H54 (cell line): ENCODE data around the gene REXO4.
"Not testable (repeated sequence)": the region's sequence is repeated elsewhere in the genome, so short reads cannot be mapped to it uniquely, and the experiment has no call there.

Source experiments
- DNase-seq: peaks from one replicate; pipeline ENCODE4 v3.0.0; 2011; ENCODE audit warnings: low spot score, mixed read lengths; ENCODE audit not compliant: insufficient read length
- FAIRE-seq: peaks from 3 replicates; lab custom pipeline; 2011; peaks lifted over from hg19 to GRCh38; lab: Jason Lieb, UNC
- POLR2A ChIP-seq: IDR thresholded peaks from 2 replicates; pipeline ENCODE4 v1.6.1; 2011; ENCODE audit warnings: low read depth, mild to moderate bottlenecking, low read length

Gene REXO4

GRCh38 chr9:133394687-133395271 lies 23.0 kb downstream of the REXO4 start:
- TF ChIP-seq POLR2A: no peak
- no peak for FAIRE-seq
- DNase-seq: no peak

- no peak for TF ChIP-seq POLR2A
- FAIRE-seq: no peak
- no peak for DNase-seq
Measured at GRCh38 chr9:133393399-133393798, 24.4 kb downstream of the REXO4 start.

GRCh38 chr9:133392308-133392707 lies 25.5 kb downstream of the REXO4 start:
- FAIRE-seq: not testable (repeated sequence)

GRCh38 chr9:133391449-133391848 lies 26.4 kb downstream of the REXO4 start:
- DNase-seq, FAIRE-seq: not testable (repeated sequence)

More at GRCh38 chr9:133392308-133392707, 25.5 kb downstream of the REXO4 start:
- not testable (repeated sequence) for DNase-seq

- no peak for FAIRE-seq
- TF ChIP-seq POLR2A: no peak
- no peak for DNase-seq
Measured at GRCh38 chr9:133390713-133391112, 27.1 kb downstream of the REXO4 start.

- TF ChIP-seq POLR2A: no peak
Measured at GRCh38 chr9:133389562-133389961, 28.2 kb downstream of the REXO4 start.

GRCh38 chr9:133389025-133389557 lies 28.7 kb downstream of the REXO4 start:
- FAIRE-seq (no peak), DNase-seq (no peak)
- no peak for TF ChIP-seq POLR2A

More at GRCh38 chr9:133389562-133389961, 28.2 kb downstream of the REXO4 start:
- no peak for DNase-seq
- FAIRE-seq: no peak

- TF ChIP-seq POLR2A: no peak
- FAIRE-seq: no peak
- no peak for DNase-seq
Measured at GRCh38 chr9:133387680-133388079, 30.1 kb downstream of the REXO4 start.

GRCh38 chr9:133386338-133386737 lies 31.5 kb downstream of the REXO4 start:
- TF ChIP-seq POLR2A: no peak
- FAIRE-seq (no peak), DNase-seq (no peak)

- TF ChIP-seq POLR2A: no peak
- DNase-seq (no peak), FAIRE-seq (no peak)
Measured at GRCh38 chr9:133385452-133385851, 32.4 kb downstream of the REXO4 start.

GRCh38 chr9:133384736-133385321 lies 33.0 kb downstream of the REXO4 start:
- no peak for FAIRE-seq
- no peak for DNase-seq
- no peak for TF ChIP-seq POLR2A

GRCh38 chr9:133383438-133383837 lies 34.4 kb downstream of the REXO4 start:
- TF ChIP-seq POLR2A: no peak
- FAIRE-seq: no peak
- no peak for DNase-seq

GRCh38 chr9:133382507-133383141 lies 35.2 kb downstream of the REXO4 start:
- DNase-seq (no peak), FAIRE-seq (no peak)
- TF ChIP-seq POLR2A: no peak

GRCh38 chr9:133380734-133381133 lies 37.1 kb downstream of the REXO4 start:
- DNase-seq (no peak), FAIRE-seq (no peak)
- no peak for TF ChIP-seq POLR2A
